SH-SY5Y (cell line): ENCODE data around the gene OLFM2.

Experiments
- GATA2 ChIP-seq: IDR thresholded peaks from 2 replicates; pipeline ENCODE4 v1.6.1; 2011; ENCODE audit warnings: mild to moderate bottlenecking, low read depth, low read length
- GATA3 ChIP-seq: IDR thresholded peaks from 2 replicates; pipeline ENCODE4 v1.6.1; 2011; ENCODE audit warnings: low read depth, mild to moderate bottlenecking, low read length, moderate library complexity

DNA sequence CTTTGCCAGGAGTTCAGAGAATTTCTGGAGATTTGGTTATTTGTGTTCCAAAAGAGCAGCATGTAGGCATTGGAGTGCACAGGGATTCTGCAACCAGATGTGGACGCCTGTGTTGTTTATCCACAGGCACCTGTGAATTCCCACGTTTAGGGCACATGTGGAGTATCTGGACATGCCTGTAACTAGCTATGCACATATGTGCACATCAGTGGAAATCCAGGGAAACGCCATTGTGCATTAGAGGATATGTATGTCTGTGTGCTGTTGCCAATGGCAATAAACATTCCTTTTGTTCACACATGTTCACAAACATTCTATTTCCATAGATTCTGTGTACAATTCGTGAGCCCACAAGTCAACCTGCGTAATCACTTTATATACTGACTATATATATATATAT, 34.7 kb downstream of the OLFM2 start:
- TF ChIP-seq GATA3 (no peak), GATA2 (no peak)
